NCI-H128 (cell line): ENCODE results near the gene ATG13.
A peak's percentile ranks its signal among the peaks of the same experiment; 100 is the strongest.

Experiments
- DNase-seq: peaks from one replicate; lab custom pipeline; 2025; ENCODE audit not compliant: unreplicated experiment; lab: John Stamatoyannopoulos, UW

ATG13 gene

GRCh38 chr11:46604796-46605195 is 12.6 kb upstream of the ATG13 start:
- DNase-seq = no peak

GRCh38 chr11:46607516-46607915 is 9.8 kb upstream of the ATG13 start:
- DNase-seq = no peak

GRCh38 chr11:46609386-46609785 is 8.0 kb upstream of the ATG13 start:
- DNase-seq = no peak

- no peak for DNase-seq
Observed at GRCh38 chr11:46611526-46612304, 5.6 kb upstream of the ATG13 start.

- no peak for DNase-seq
Observed at GRCh38 chr11:46612326-46612725, 5.0 kb upstream of the ATG13 start.

GRCh38 chr11:46615756-46616155 is 1.6 kb upstream of the ATG13 start:
- no peak for DNase-seq

GRCh38 chr11:46616551-46617133 is 711 bp upstream of the ATG13 start:
- DNase-seq = no peak

- no peak for DNase-seq
Observed at GRCh38 chr11:46617972-46618314, 590 bp downstream of the ATG13 start.

- DNase-seq = no peak
Observed at GRCh38 chr11:46618837-46619236, 1.5 kb downstream of the ATG13 start.

- no peak for DNase-seq
Observed at GRCh38 chr11:46625406-46625805, 8.1 kb downstream of the ATG13 start.

- DNase-seq = no peak
Observed at GRCh38 chr11:46628961-46629360, 11.6 kb downstream of the ATG13 start.

GRCh38 chr11:46630237-46630636 is 12.9 kb downstream of the ATG13 start:
- no peak for DNase-seq

GRCh38 chr11:46631676-46632075 is 14.3 kb downstream of the ATG13 start:
- DNase-seq = no peak

- no peak for DNase-seq
Observed at GRCh38 chr11:46632502-46632901, 15.1 kb downstream of the ATG13 start.

GRCh38 chr11:46633291-46634217 is 16.2 kb downstream of the ATG13 start:
- DNase-seq = no peak

- DNase-seq = no peak
Observed at GRCh38 chr11:46635557-46636139, 18.3 kb downstream of the ATG13 start.

- no peak for DNase-seq
Observed at GRCh38 chr11:46637546-46637945, 20.2 kb downstream of the ATG13 start.

GRCh38 chr11:46639197-46639839 is 22.0 kb downstream of the ATG13 start:
- peak; percentile 75 for DNase-seq

- no peak for DNase-seq
Observed at GRCh38 chr11:46640036-46640788, 22.9 kb downstream of the ATG13 start.

- DNase-seq = no peak
Observed at GRCh38 chr11:46641639-46642038, 24.3 kb downstream of the ATG13 start.
